Colonic mucosa (tissue), 4 donors: ENCODE data around the gene TP53BP2. TPM values are rescaled to one million over a fixed set of nuclear protein-coding genes. Genes with fewer than 3 reads are reported as not detected.

Experiments
- DNase-seq: peaks from one replicate; pipeline ENCODE4 v3.0.0-alpha.2; 2020
- H3K27ac ChIP-seq: fragments of 200-600 bp; one replicate; pipeline ENCODE4 v1.8.0; 2021
- H3K27me3 ChIP-seq: fragments of 200-600 bp; one replicate; pipeline ENCODE4 v1.8.0; 2021
- H3K36me3 ChIP-seq: fragments of 200-600 bp; one replicate; pipeline ENCODE4 v1.8.0; 2021
- H3K4me1 ChIP-seq: fragments of 200-600 bp; one replicate; pipeline ENCODE4 v1.8.0; 2021; ENCODE audit warnings: mild to moderate bottlenecking
- H3K4me3 ChIP-seq: fragments of 200-600 bp; one replicate; pipeline ENCODE4 v1.8.0; 2021
- H3K9ac ChIP-seq, 2 donors: one replicate each; pipeline ENCODE4 v1.7.0; 2013; ENCODE audit warnings: control low read depth in 2 of 2, low read depth in 2 of 2, low read length in 2 of 2
- H3K9me3 ChIP-seq: fragments of 200-600 bp; one replicate; pipeline ENCODE4 v1.8.0; 2021
- CTCF ChIP-seq: fragments of 200-600 bp; IDR thresholded peaks from one replicate; pipeline ENCODE4 v1.8.0; 2022; ENCODE audit warnings: antibody characterized with exemption, mild to moderate bottlenecking
- intact Hi-C: fragments of 100-400 bp; cut with DNase I; formaldehyde crosslinking; loops from one replicate; pipeline ENCODE4 v1.14.1; 2022
- total RNA-seq, 2 donors: library from RNA; stranded (reverse); fragmentation: NEBNext Ultra II Directional in 1 of 2; extraction: Animal tissue kit (Norgen Biotek cat#: 25700) in 1 of 2; gene quantifications; one replicate each; pipeline ENCODE4 v1.2.1, GENCODE V29; 2021
- donor health status: healthy.
- donor health status: DM: no; HTN: no; CAD: no.
- donor health status: DM: no; HTN: no; CAD: no.

TP53BP2 gene
- total RNA-seq, 2 donors from 2014 or later, result 28.8 to 39.6 TPM

- H3K4me1 ChIP-seq, result no peaks in the 10 kb centered on the region
- H3K36me3 ChIP-seq, result no peaks in the 10 kb centered on the region
- no peak overlapping the region for H3K27ac ChIP-seq
- H3K9ac ChIP-seq, result no peak overlapping the region
- DNase-seq, result no peak
- no peak for TF ChIP-seq CTCF
- H3K9me3 ChIP-seq, result no peaks in the 10 kb centered on the region
- intact Hi-C loops, result no loop called here
- H3K4me3 ChIP-seq, result no peak overlapping the region
- H3K27me3 ChIP-seq, result no peaks in the 10 kb centered on the region
Observed at GRCh38 chr1:223878598-223879325, 33.0 kb upstream of the TP53BP2 start.

GRCh38 chr1:223877804-223878203 is 32.1 kb upstream of the TP53BP2 start:
- TF ChIP-seq CTCF, result no peak
- Histone ChIP-seq H3K27ac (no peak overlapping the region), H3K27me3 (no peaks in the 10 kb centered on the region), H3K4me1 (no peaks in the 10 kb centered on the region), H3K36me3 (no peaks in the 10 kb centered on the region), H3K4me3 (no peak overlapping the region), H3K9ac (no peak overlapping the region), H3K9me3 (no peaks in the 10 kb centered on the region)
- intact Hi-C loops, result no loop called here
- DNase-seq, result no peak

GRCh38 chr1:223876590-223876989 is 30.8 kb upstream of the TP53BP2 start:
- TF ChIP-seq CTCF, result no peak
- Histone ChIP-seq H3K9ac (no peak overlapping the region), H3K27ac (no peak overlapping the region), H3K36me3 (no peaks in the 10 kb centered on the region), H3K4me1 (no peaks in the 10 kb centered on the region), H3K9me3 (no peaks in the 10 kb centered on the region), H3K4me3 (no peak overlapping the region), H3K27me3 (no peaks in the 10 kb centered on the region)
- DNase-seq, result no peak
- intact Hi-C loops, result no loop called here

- Histone ChIP-seq H3K27me3 (no peaks in the 10 kb centered on the region), H3K4me3 (no peak overlapping the region), H3K9ac (no peak overlapping the region), H3K27ac (no peak overlapping the region), H3K9me3 (no peaks in the 10 kb centered on the region), H3K4me1 (no peaks in the 10 kb centered on the region), H3K36me3 (no peaks in the 10 kb centered on the region)
- TF ChIP-seq CTCF, result no peak
- intact Hi-C loops, result no loop called here
- no peak for DNase-seq
Observed at GRCh38 chr1:223873044-223873443, 27.3 kb upstream of the TP53BP2 start.

GRCh38 chr1:223872308-223872901 is 26.7 kb upstream of the TP53BP2 start:
- H3K4me1 ChIP-seq, result no peaks in the 10 kb centered on the region
- H3K27me3 ChIP-seq, result no peaks in the 10 kb centered on the region
- intact Hi-C loops, result no loop called here
- no peak overlapping the region for H3K9ac ChIP-seq
- TF ChIP-seq CTCF, result no peak
- no peak overlapping the region for H3K4me3 ChIP-seq
- H3K9me3 ChIP-seq, result no peaks in the 10 kb centered on the region
- H3K27ac ChIP-seq, result no peak overlapping the region
- DNase-seq, result no peak
- H3K36me3 ChIP-seq, result no peaks in the 10 kb centered on the region
